ENCODE results near the gene ATP8A2. TPM values are rescaled to one million over a fixed set of nuclear protein-coding genes. Genes with fewer than 3 reads are reported as not detected.

The ATP8A2 gene
- total RNA-seq, 4 donors from 2014 or later: 0.13 to 0.24 (median 0.20) TPM

DNA sequence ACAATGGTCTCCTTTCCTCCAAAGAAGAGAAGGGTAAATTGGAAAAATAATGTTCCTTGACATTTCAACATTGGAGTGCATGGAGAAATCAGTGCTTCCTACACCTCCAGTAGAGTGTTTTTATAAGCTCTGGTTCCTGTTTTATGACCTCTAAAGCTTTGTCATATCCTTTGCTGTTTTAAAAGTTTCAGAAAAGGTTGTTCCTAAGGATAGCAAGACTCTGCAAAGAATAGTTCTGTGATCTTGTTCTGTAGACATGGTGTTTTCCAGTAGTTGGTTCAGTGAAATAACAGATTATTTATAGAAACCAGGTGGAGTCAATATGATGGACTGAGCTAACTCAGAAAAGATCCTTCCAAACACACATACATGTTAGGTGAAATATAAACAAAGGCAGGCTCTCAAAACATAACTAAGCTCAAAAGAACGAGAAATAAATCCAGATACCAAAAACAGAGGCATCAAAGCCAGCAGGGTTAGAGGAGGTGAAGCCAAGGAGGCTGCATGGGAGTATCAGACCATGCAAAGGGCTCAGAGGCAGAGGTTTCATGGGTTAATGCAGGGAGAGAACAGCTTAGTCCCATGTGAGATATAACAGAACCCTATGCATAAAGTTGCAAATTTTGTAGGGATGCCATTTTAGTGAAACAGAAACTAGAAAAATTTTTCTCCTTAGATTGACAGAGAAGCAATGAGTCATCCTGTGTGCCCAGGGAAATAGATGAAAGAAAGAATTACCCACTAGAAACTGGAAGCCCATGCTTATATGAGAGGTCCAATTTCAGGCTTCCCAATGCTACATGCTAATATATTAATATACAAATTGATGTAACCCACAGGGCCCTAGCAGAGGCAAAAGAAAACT lies 635.7 kb downstream of the ATP8A2 start:
- Histone ChIP-seq H3K27ac (no peak overlapping the region), H3K9me3 (no peaks in the 10 kb centered on the region), H3K36me3 (no peaks in the 10 kb centered on the region), H3K27me3 (peaks cover 5% of the 10 kb centered on the region), H3K4me1 (peaks cover 7% of the 10 kb centered on the region), H3K4me3 (no peak overlapping the region)
- TF ChIP-seq EP300 (IDR thresholded peaks at IDR 0.05) (no peak), POLR2AphosphoS5 (IDR thresholded peaks at IDR 0.05) (no peak), POLR2A (IDR thresholded peaks at IDR 0.05) (no peak)
- TF ChIP-seq, protein P1, sequence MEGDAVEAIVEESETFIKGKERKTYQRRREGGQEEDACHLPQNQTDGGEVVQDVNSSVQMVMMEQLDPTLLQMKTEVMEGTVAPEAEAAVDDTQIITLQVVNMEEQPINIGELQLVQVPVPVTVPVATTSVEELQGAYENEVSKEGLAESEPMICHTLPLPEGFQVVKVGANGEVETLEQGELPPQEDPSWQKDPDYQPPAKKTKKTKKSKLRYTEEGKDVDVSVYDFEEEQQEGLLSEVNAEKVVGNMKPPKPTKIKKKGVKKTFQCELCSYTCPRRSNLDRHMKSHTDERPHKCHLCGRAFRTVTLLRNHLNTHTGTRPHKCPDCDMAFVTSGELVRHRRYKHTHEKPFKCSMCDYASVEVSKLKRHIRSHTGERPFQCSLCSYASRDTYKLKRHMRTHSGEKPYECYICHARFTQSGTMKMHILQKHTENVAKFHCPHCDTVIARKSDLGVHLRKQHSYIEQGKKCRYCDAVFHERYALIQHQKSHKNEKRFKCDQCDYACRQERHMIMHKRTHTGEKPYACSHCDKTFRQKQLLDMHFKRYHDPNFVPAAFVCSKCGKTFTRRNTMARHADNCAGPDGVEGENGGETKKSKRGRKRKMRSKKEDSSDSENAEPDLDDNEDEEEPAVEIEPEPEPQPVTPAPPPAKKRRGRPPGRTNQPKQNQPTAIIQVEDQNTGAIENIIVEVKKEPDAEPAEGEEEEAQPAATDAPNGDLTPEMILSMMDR (IDR thresholded peaks at IDR 0.05): no peak
- WGBS: 40% methylated on average over 1 of the region's 1 CpG
- no peak for DNase-seq (ENCODE audit: low spot score in 2 of 2)

DNA sequence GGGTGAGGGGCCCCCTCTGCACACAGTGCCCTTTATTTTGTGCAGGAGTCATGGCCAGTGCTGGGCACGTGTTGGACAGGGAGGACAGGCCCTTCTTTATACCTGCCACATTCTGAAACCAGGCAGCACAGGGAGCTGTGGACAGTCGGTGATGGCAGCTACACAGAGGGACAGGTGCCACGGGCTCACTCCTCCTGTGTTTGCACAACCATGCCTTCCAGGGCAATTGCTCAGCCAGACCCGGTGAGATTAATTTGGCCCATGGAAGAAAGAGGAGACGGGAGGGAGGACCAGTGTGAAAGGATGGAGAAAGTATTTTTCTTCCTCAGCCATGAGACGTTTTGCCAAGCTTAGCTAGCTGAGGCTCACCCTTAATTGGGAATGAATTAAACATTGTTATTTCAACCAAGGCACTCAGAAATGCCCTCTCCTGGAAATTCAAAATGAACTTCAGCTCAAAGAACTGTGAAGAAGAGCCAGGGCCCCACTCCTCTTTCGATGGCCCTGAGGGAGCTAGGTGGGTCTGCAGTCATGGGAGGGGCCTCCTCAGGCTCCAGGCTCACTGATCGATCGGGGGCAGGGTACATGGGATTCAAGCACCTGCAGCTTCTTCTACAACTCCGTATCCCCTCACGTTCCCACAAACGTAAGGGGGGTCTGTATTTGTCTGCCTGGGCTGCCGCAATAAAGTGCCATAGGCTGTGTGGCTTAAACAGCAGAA lies 638.9 kb downstream of the ATP8A2 start:
- H3K27ac ChIP-seq: no peak overlapping the region
- peaks cover 8% of the 10 kb centered on the region for H3K4me1 ChIP-seq
- no peak overlapping the region for H3K4me3 ChIP-seq
- TF ChIP-seq POLR2A (IDR thresholded peaks at IDR 0.05): no peak
- TF ChIP-seq POLR2AphosphoS5 (IDR thresholded peaks at IDR 0.05): no peak
- TF ChIP-seq, protein P1 (IDR thresholded peaks at IDR 0.05): no peak
- no peak for TF ChIP-seq EP300 (IDR thresholded peaks at IDR 0.05)
- H3K9me3 ChIP-seq: no peaks in the 10 kb centered on the region
- DNase-seq (ENCODE audit: low spot score in 2 of 2): no peak
- H3K27me3 ChIP-seq: peaks cover 14% of the 10 kb centered on the region
- WGBS: 72% methylated on average over 10 of the region's 13 CpGs
- H3K36me3 ChIP-seq: no peaks in the 10 kb centered on the region

DNA sequence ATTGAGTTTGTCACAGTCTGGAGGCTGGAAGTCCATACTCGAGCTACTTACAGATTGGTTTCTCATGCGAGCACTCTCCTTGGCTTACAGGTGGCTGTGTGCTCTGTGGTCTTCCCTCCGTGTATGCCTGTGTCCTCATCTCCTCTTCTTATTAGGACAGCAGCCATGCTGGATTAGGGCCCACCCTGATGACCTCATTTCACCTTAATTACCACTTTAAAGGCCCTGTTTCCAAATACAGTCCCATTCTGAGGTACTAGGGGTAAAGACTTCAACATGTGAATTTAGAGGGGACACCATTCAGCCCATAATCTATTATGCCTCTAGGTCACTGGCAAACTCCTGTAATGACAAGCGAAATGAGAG lies 639.4 kb downstream of the ATP8A2 start:
- H3K27ac ChIP-seq: no peak overlapping the region

DNA sequence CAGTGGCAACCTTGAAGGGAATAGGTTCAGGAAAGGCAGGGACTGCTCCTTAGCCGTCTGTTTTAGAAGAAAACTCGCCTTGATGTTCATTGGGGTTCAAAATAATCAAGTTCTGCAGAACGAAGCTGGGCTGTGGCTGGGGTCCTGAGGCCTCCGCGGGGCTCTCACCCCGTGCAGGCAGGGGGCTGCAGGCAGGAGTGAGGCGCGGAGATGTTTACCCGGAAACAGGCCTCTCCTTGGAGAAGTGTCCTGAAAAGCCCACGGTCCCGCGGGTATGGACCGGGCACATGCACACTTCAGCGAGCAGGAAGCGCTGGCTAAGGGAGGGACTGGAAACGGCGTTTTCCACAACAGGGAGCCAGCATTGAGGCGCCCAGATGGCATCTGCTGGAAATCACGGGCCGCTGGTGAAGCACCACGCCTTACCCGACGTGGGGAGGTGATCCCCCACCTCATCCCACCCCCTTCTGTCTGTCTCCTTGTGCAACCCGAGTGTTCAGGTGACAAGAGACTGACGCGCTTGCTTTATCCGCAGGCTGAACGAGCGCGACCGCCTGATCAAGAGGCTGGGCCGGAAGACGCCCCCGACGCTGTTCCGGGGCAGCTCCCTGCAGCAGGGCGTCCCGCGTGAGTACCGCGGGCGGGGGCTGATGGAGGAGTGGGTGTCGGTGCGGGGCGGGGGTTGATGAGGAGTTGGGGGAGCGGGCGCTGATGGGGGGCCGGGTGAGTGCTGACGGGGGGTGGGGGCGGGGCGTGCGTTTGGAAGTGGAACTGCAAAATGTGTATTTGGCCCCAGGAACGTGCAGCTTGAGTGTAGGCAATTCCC lies 640.4 kb downstream of the ATP8A2 start:
- WGBS: 23% methylated on average over 29 of the region's 53 CpGs
- no peak for DNase-seq (ENCODE audit: low spot score in 2 of 2)
- Histone ChIP-seq H3K27me3 (peaks cover 14% of the 10 kb centered on the region), H3K4me3 (peak overlapping the region; percentile 40), H3K36me3 (no peaks in the 10 kb centered on the region), H3K4me1 (peaks cover 14% of the 10 kb centered on the region), H3K27ac (no peak overlapping the region), H3K9me3 (no peaks in the 10 kb centered on the region)
- TF ChIP-seq POLR2AphosphoS5 (IDR thresholded peaks at IDR 0.05) (no peak), EP300 (IDR thresholded peaks at IDR 0.05) (no peak), POLR2A (IDR thresholded peaks at IDR 0.05) (no peak)
- TF ChIP-seq, protein P1 (IDR thresholded peaks at IDR 0.05): no peak

More for the DNA sequence above, 639.4 kb downstream of the ATP8A2 start:
- Histone ChIP-seq H3K4me3 (no peak overlapping the region), H3K36me3 (no peaks in the 10 kb centered on the region), H3K9me3 (no peaks in the 10 kb centered on the region), H3K4me1 (peaks cover 8% of the 10 kb centered on the region), H3K27me3 (peaks cover 14% of the 10 kb centered on the region)
- TF ChIP-seq EP300 (IDR thresholded peaks at IDR 0.05) (no peak), POLR2AphosphoS5 (IDR thresholded peaks at IDR 0.05) (no peak), POLR2A (IDR thresholded peaks at IDR 0.05) (no peak)
- TF ChIP-seq, protein P1 (IDR thresholded peaks at IDR 0.05): no peak
- 100% methylated on average over 2 of the region's 4 CpGs for WGBS
- no peak for DNase-seq (ENCODE audit: low spot score in 2 of 2)
